ENCODE data around the gene AZIN2. TPM values are rescaled to one million over a fixed set of nuclear protein-coding genes. Genes with fewer than 3 reads are reported as not detected.

The AZIN2 gene
- total RNA-seq, 1 experiment from 2014 or later, result 7.3 TPM

DNA sequence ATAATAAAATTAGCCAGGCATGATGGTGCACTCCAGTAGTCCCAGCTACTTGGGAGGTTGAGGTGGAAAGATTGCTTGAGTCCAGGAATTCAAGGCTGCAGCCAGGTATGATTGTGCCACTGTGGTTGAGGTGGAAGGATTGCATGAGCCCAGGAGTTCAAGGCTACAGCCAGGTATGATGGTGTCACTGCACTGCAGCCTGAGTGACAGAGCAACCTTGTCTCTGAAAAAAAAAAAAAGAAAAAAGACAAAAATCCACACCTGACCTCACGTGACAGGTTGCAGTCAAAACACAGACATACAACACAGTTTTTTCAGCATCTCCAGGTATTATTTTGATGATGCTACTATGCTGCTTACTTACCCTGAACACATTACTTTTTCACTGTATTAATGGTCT lies 39.9 kb upstream of the AZIN2 start:
- H4K20me1 ChIP-seq (ENCODE audit: insufficient read depth), result no peaks in the 10 kb centered on the region
- H3K4me2 ChIP-seq, result no peak overlapping the region
- no peaks in the 10 kb centered on the region for H3K4me1 ChIP-seq (replicated peaks; ENCODE audit: insufficient read depth)
- no peaks in the 10 kb centered on the region for H3F3A ChIP-seq (ENCODE audit: insufficient read depth, low read depth)
- intact Hi-C loops (cut with micrococcal nuclease; ENCODE audit: unreplicated experiment), result no loop called here
- H3K9me2 ChIP-seq (ENCODE audit: insufficient read depth), result no peaks in the 10 kb centered on the region
- no peaks in the 10 kb centered on the region for H3K27me3 ChIP-seq (ENCODE audit: insufficient read depth, low read depth)
- CTCF ChIA-PET, result interaction anchor here (0.6 kb wide), 1 partner anchor 126 kb away, joined by 3 read pairs; no protein-coding TSS in a partner anchor
- DNase-seq, result no peak
- peaks cover 6% of the 10 kb centered on the region for H3K79me2 ChIP-seq (ENCODE audit: low read depth)
- no peak overlapping the region for H3K4me3 ChIP-seq
- no peaks in the 10 kb centered on the region for H3K9me3 ChIP-seq (ENCODE audit: insufficient read depth, low read depth)
- BruUV-seq (replicated peaks), result no TSS peak
- no peaks in the 10 kb centered on the region for H3K36me3 ChIP-seq (ENCODE audit: low read depth)
- POLR2A ChIA-PET (ENCODE audit: unreplicated experiment), result no interaction called here
- no peak overlapping the region for H3K27ac ChIP-seq
- H2AFZ ChIP-seq, result no peak overlapping the region
- TF ChIP-seq EZH2 (IDR thresholded peaks at IDR 0.05; ENCODE audit: low read depth), result no peak
- TF ChIP-seq, protein P1, sequence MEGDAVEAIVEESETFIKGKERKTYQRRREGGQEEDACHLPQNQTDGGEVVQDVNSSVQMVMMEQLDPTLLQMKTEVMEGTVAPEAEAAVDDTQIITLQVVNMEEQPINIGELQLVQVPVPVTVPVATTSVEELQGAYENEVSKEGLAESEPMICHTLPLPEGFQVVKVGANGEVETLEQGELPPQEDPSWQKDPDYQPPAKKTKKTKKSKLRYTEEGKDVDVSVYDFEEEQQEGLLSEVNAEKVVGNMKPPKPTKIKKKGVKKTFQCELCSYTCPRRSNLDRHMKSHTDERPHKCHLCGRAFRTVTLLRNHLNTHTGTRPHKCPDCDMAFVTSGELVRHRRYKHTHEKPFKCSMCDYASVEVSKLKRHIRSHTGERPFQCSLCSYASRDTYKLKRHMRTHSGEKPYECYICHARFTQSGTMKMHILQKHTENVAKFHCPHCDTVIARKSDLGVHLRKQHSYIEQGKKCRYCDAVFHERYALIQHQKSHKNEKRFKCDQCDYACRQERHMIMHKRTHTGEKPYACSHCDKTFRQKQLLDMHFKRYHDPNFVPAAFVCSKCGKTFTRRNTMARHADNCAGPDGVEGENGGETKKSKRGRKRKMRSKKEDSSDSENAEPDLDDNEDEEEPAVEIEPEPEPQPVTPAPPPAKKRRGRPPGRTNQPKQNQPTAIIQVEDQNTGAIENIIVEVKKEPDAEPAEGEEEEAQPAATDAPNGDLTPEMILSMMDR (conservative IDR thresholded peaks at IDR 0.05), result no peak

DNA sequence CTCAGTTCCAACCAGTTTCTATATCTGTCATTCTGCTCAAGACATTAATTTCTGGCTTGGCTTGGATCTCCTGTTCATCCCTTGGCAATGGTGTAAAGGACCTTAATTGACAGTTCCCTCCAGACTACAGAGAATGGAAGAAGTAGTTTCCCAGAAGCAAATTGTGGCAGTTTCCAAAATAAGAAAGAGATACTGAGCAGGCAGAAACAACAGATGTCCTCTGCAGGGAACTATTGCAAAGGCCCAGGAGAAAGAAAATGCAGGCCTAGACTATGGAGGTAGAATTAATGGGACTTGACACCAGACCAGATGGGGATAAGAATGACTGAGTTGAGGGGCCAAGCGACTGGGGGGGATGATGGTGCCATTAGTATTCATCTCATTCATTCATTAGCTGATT lies 38.1 kb upstream of the AZIN2 start:
- no peaks in the 10 kb centered on the region for H3K79me2 ChIP-seq (ENCODE audit: low read depth)
- no peak overlapping the region for H3K4me3 ChIP-seq
- CTCF ChIA-PET, result no interaction called here
- H3K4me2 ChIP-seq, result no peak overlapping the region
- no TSS peak for BruUV-seq (replicated peaks)
- no peaks in the 10 kb centered on the region for H3K9me3 ChIP-seq (ENCODE audit: insufficient read depth, low read depth)
- H3K27me3 ChIP-seq (ENCODE audit: insufficient read depth, low read depth), result no peaks in the 10 kb centered on the region
- no peak overlapping the region for H2AFZ ChIP-seq
- H3K4me1 ChIP-seq (replicated peaks; ENCODE audit: insufficient read depth), result peaks cover 8% of the 10 kb centered on the region
- no peaks in the 10 kb centered on the region for H3K9me2 ChIP-seq (ENCODE audit: insufficient read depth)
- intact Hi-C loops (cut with micrococcal nuclease; ENCODE audit: unreplicated experiment), result no loop called here
- H4K20me1 ChIP-seq (ENCODE audit: insufficient read depth), result no peaks in the 10 kb centered on the region
- H3K27ac ChIP-seq, result no peak overlapping the region
- POLR2A ChIA-PET (ENCODE audit: unreplicated experiment), result no interaction called here
- peaks cover 12% of the 10 kb centered on the region for H3F3A ChIP-seq (ENCODE audit: insufficient read depth, low read depth)
- DNase-seq, result no peak
- TF ChIP-seq EZH2 (IDR thresholded peaks at IDR 0.05; ENCODE audit: low read depth), result no peak
- TF ChIP-seq, protein P1 (conservative IDR thresholded peaks at IDR 0.05), result no peak
- no peaks in the 10 kb centered on the region for H3K36me3 ChIP-seq (ENCODE audit: low read depth)

DNA sequence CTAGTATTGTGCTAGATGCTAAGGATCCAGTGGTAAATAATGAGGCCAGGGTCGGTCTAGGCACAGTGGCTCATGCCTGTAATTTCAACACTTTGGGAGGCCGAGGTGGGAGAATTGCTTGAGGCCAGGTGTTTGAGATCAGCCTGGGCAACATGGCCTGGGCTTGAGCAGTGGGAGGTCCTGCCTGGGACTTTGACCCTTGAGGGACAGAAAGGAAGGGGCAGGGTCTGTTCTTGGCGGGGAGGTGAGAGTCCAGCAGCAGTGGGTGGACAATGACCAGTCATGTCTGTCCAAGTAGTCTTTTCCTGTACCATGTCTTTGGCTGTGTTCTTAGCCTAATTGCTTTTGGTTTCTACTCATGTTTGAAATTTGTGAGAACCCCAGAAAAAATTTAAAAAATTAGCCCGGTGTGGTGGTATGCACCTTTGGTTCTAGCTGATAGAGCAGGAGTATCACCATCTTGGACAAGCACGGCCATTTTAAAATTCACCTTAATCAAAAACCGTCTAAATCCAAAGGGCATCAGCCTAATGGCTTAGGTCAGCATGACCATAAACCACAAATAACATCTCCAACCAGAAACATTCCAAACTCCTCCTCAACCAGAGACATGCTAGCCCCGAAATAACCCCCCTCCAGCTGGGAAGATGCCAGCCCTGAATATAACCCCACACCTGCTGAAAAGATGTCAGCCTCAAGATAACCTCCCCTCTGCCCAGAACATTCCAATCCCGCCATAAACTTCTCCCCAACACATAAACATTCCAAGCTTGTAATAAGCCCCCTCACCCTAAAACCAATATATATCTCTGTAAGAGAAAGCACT lies 37.5 kb upstream of the AZIN2 start:
- H3K4me2 ChIP-seq, result no peak overlapping the region

More for the DNA sequence above, 37.5 kb upstream of the AZIN2 start:
- Histone ChIP-seq H3K27me3 (ENCODE audit: insufficient read depth, low read depth) (no peaks in the 10 kb centered on the region), H3K36me3 (ENCODE audit: low read depth) (no peaks in the 10 kb centered on the region), H3F3A (ENCODE audit: insufficient read depth, low read depth) (peaks cover 18% of the 10 kb centered on the region), H3K9me3 (ENCODE audit: insufficient read depth, low read depth) (no peaks in the 10 kb centered on the region), H2AFZ (no peak overlapping the region), H3K9me2 (ENCODE audit: insufficient read depth) (no peaks in the 10 kb centered on the region), H4K20me1 (ENCODE audit: insufficient read depth) (no peaks in the 10 kb centered on the region), H3K4me3 (no peak overlapping the region), H3K4me1 (replicated peaks; ENCODE audit: insufficient read depth) (peaks cover 15% of the 10 kb centered on the region), H3K79me2 (ENCODE audit: low read depth) (no peaks in the 10 kb centered on the region), H3K27ac (no peak overlapping the region)
- intact Hi-C loops (cut with micrococcal nuclease; ENCODE audit: unreplicated experiment), result no loop called here
- DNase-seq, result no peak
- ChIA-PET POLR2A (ENCODE audit: unreplicated experiment) (interaction anchor here (0.5 kb wide), 1 partner anchor 15 kb away, joined by 3 read pairs; no protein-coding TSS in a partner anchor), CTCF (no interaction called here)
- no TSS peak for BruUV-seq (replicated peaks)
- TF ChIP-seq, protein P1 (conservative IDR thresholded peaks at IDR 0.05), result no peak
- TF ChIP-seq EZH2 (IDR thresholded peaks at IDR 0.05; ENCODE audit: low read depth), result no peak

Data from PC-9 (cell line).